ENCODE results near the gene PAX2.

DNA sequence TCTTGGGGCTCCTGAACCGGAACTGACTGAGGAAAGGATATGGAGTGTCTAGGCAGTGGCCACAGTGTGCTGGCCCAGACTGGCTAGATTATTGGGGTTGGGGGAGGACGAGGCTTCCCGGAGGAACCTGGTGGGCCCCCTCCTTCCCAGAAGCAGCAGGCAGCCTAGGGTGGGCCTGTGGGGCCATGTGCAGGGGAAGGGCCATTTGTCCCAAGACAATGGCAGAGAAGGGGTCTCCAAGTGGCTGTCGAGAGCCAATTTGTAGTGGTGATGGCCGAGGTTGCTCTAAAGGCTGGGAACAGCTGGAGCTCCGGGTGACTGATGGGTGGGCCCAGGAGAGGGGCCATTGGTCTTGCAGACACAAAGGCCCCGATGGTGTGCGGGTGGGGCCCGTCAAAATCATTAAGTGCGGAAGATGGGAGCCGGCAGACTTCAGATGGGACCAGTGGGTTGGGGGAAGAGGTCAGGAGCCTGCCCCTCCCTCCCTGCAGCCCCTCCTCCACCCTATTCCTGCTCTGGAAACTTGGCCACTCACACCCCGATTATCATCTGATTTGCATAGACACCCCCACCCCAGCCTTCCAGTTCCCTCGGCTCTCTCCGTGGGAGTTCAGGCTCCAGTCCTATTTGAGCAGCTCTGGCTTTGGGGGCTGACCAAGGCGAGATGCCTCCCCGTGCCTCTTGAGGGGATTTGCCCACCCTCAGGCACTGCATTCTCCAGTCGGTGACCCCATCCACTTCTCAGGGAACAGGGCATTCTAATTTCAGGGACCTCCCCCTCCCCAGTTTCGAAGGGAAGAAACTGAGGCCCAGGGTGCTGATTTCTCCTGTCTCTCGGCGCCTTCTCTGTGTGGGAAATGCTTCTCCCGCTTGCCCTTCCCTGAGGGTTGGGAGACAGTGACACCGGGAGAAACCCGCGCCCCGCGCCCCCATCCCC is 36.0 kb upstream of the PAX2 start:
- TF ChIP-seq, protein P1, sequence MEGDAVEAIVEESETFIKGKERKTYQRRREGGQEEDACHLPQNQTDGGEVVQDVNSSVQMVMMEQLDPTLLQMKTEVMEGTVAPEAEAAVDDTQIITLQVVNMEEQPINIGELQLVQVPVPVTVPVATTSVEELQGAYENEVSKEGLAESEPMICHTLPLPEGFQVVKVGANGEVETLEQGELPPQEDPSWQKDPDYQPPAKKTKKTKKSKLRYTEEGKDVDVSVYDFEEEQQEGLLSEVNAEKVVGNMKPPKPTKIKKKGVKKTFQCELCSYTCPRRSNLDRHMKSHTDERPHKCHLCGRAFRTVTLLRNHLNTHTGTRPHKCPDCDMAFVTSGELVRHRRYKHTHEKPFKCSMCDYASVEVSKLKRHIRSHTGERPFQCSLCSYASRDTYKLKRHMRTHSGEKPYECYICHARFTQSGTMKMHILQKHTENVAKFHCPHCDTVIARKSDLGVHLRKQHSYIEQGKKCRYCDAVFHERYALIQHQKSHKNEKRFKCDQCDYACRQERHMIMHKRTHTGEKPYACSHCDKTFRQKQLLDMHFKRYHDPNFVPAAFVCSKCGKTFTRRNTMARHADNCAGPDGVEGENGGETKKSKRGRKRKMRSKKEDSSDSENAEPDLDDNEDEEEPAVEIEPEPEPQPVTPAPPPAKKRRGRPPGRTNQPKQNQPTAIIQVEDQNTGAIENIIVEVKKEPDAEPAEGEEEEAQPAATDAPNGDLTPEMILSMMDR (IDR thresholded peaks at IDR 0.05; ENCODE audit: low read depth, low read length, missing input control): no peak
- no peak for TF ChIP-seq JUND (IDR thresholded peaks at IDR 0.05)
- TF ChIP-seq, protein P2, sequence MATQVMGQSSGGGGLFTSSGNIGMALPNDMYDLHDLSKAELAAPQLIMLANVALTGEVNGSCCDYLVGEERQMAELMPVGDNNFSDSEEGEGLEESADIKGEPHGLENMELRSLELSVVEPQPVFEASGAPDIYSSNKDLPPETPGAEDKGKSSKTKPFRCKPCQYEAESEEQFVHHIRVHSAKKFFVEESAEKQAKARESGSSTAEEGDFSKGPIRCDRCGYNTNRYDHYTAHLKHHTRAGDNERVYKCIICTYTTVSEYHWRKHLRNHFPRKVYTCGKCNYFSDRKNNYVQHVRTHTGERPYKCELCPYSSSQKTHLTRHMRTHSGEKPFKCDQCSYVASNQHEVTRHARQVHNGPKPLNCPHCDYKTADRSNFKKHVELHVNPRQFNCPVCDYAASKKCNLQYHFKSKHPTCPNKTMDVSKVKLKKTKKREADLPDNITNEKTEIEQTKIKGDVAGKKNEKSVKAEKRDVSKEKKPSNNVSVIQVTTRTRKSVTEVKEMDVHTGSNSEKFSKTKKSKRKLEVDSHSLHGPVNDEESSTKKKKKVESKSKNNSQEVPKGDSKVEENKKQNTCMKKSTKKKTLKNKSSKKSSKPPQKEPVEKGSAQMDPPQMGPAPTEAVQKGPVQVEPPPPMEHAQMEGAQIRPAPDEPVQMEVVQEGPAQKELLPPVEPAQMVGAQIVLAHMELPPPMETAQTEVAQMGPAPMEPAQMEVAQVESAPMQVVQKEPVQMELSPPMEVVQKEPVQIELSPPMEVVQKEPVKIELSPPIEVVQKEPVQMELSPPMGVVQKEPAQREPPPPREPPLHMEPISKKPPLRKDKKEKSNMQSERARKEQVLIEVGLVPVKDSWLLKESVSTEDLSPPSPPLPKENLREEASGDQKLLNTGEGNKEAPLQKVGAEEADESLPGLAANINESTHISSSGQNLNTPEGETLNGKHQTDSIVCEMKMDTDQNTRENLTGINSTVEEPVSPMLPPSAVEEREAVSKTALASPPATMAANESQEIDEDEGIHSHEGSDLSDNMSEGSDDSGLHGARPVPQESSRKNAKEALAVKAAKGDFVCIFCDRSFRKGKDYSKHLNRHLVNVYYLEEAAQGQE (IDR thresholded peaks at IDR 0.05): no peak
- TF ChIP-seq, protein P3, sequence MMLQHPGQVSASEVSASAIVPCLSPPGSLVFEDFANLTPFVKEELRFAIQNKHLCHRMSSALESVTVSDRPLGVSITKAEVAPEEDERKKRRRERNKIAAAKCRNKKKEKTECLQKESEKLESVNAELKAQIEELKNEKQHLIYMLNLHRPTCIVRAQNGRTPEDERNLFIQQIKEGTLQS (IDR thresholded peaks at IDR 0.05): no peak
- TF ChIP-seq SP1 (IDR thresholded peaks at IDR 0.05): no peak
- TF ChIP-seq YY1 (IDR thresholded peaks at IDR 0.05): no peak

All from liver (tissue), 3 donors.